Breast epithelium (tissue), 4 donors: ENCODE data around the gene HDAC8. TPM values are rescaled to one million over a fixed set of nuclear protein-coding genes. Genes with fewer than 3 reads are reported as not detected.

Source experiments
- DNase-seq, 2 donors: peaks; one replicate each; pipeline ENCODE4 v3.0.0-alpha.2; 2019; ENCODE audit warnings: low spot score in 2 of 2
- H3K27ac ChIP-seq, 2 donors: fragments of 200-600 bp; sonication (generic) in 1 of 2; one replicate each; pipeline ENCODE4 v1.5.1; 2016 to 2019; ENCODE audit warnings: mild to moderate bottlenecking in 1 of 2
- H3K27me3 ChIP-seq, 2 donors: fragments of 200-600 bp; sonication (generic) in 1 of 2; one replicate each; pipeline versions ENCODE4 v1.5.1 to v1.6.0; 2017 to 2019; ENCODE audit warnings: control low read depth in 1 of 2, mild to moderate bottlenecking in 1 of 2
- H3K36me3 ChIP-seq: fragments of 200-600 bp; one replicate; pipeline ENCODE4 v1.5.1; 2019
- H3K4me1 ChIP-seq, 2 donors: fragments of 200-600 bp; sonication (generic); one replicate each; pipeline ENCODE4 v1.5.1; 2016 to 2019; ENCODE audit warnings: control low read depth in 1 of 2
- H3K4me3 ChIP-seq, 3 donors: fragments of 200-600 bp; sonication (generic); 1 replicate in 2 of 3; 2 replicates in 1 of 3; pipeline ENCODE4 v1.5.1; 2016 to 2019; ENCODE audit warnings: mild to moderate bottlenecking in 3 of 3, moderate library complexity in 2 of 3
- H3K9me3 ChIP-seq, 2 donors: fragments of 200-600 bp; sonication (generic) in 1 of 2; one replicate each; pipeline ENCODE4 v1.5.1; 2016 to 2019; ENCODE audit warnings: control low read depth in 1 of 2
- POLR2A ChIP-seq: fragments of 450-650 bp; IDR thresholded peaks from one replicate; pipeline ENCODE4 v1.6.1; 2016; ENCODE audit warnings: antibody characterized with exemption, mild to moderate bottlenecking, moderate library complexity
- POLR2AphosphoS5 ChIP-seq, 3 donors: sonication (generic); formaldehyde crosslinking; IDR thresholded peaks; one replicate each; pipeline ENCODE4 v1.6.1; 2017; ENCODE audit warnings: antibody characterized with exemption in 3 of 3
- intact Hi-C: fragments of 100-400 bp; cut with DNase I; formaldehyde crosslinking; loops from one replicate; pipeline ENCODE4 v1.15.1; 2023; ENCODE audit warnings: low total_unique reads
- total RNA-seq, 3 donors: library from RNA; depleted of rRNA; stranded (reverse); fragments of >200 nt; gene quantifications; one replicate each; pipeline ENCODE4 v1.1.0, GENCODE V29; 2016
- TF ChIP-seq, protein P1 (sequence below), 3 donors: fragments of 450-650 bp; IDR thresholded peaks; one replicate each; pipeline ENCODE4 v1.5.1; 2016 to 2017; ENCODE audit warnings: antibody characterized with exemption in 3 of 3, mild to moderate bottlenecking in 3 of 3, moderate library complexity in 3 of 3

HDAC8 gene
- total RNA-seq, 3 donors from 2014 or later: 29.1 to 62.6 (median 51.5) TPM

DNA sequence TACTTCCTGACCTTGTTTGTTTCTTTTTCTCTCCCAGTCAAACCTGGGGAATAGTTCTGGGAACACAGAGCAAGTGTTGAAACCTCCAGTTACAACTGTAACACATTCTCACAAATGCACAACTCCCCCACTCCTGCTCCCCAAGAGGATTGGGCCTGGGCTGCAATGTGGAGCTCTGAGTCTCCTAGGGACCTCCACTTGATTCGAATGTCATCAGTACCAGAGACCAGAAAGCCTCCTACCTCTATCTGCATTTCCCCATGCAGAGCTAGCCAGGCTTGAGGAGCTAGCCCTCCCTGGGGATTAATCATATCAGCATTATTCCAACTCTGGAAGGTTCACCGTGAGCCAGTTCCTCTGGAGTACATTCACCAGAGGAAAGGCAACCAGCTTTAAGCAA, 225.3 kb downstream of the HDAC8 start:
- Histone ChIP-seq H3K4me1 (peaks cover 0 to 3% of the 10 kb centered on the region in 2 donors), H3K4me3 (no peak overlapping the region), H3K27me3 (peaks cover 0 to 59% of the 10 kb centered on the region in 2 donors), H3K9me3 (no peaks in the 10 kb centered on the region), H3K36me3 (no peaks in the 10 kb centered on the region), H3K27ac (no peak overlapping the region)
- intact Hi-C loops: no loop called here
- no peak for DNase-seq
- TF ChIP-seq POLR2A: no peak

DNA sequence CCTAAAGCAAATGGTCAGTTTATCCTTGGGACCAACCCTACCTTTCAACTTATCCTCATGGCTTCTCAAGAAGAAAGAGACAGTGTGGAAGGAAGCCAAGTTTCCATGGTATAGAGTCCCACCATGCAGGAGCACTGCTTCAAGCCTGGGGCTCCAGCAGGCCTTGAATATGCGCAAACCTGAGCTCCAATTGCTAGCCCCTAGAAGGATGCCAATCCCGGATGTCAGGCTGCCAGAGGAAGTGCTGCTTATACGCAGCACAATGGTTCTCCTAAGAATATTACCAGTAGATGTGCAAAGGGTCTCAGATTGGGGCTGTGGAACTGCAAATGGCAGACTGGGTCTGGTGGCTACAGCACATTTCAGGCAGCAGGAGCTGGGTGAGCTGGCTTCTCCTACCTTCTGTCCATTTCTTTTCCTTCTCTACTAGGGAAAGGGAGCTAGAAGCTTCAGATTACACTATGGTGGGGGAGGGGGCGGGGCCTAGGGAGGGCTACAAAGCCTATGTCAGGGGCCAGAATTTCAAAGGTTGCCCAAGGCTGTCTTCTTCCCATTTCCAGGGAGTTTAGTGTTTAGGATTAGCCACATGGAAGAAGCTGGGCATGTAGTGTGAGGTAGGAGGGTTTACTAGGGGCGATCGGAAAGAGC, 226.2 kb downstream of the HDAC8 start:
- intact Hi-C loops: no loop called here
- TF ChIP-seq, protein P1, sequence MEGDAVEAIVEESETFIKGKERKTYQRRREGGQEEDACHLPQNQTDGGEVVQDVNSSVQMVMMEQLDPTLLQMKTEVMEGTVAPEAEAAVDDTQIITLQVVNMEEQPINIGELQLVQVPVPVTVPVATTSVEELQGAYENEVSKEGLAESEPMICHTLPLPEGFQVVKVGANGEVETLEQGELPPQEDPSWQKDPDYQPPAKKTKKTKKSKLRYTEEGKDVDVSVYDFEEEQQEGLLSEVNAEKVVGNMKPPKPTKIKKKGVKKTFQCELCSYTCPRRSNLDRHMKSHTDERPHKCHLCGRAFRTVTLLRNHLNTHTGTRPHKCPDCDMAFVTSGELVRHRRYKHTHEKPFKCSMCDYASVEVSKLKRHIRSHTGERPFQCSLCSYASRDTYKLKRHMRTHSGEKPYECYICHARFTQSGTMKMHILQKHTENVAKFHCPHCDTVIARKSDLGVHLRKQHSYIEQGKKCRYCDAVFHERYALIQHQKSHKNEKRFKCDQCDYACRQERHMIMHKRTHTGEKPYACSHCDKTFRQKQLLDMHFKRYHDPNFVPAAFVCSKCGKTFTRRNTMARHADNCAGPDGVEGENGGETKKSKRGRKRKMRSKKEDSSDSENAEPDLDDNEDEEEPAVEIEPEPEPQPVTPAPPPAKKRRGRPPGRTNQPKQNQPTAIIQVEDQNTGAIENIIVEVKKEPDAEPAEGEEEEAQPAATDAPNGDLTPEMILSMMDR (IDR thresholded peaks at IDR 0.05): no peak
- TF ChIP-seq POLR2AphosphoS5 (IDR thresholded peaks at IDR 0.05) (no peak), POLR2A (no peak)
- H3K4me1 ChIP-seq: no peaks in the 10 kb centered on the region

DNA sequence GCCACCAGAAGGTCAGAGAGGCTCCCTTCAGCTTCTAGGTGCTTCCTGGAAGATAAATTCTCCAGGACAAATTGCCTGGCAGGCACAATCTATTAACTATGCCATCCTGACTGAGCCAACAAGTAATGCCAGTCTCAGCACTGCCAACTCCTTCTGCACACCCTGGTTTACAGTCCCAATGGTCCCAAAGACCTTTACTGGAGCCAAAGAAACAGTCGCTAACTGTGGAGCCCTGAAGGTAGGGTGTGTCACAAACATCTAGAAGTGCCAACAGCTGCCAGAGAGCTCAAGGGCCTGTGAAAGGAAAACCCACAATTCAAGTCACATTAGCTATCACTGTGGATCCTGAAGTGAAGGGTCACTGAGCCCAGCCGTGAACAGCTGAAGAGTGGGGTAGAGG, 232.0 kb downstream of the HDAC8 start:
- Histone ChIP-seq H3K27ac (no peak overlapping the region), H3K4me3 (no peak overlapping the region), H3K36me3 (no peaks in the 10 kb centered on the region), H3K4me1 (no peaks in the 10 kb centered on the region), H3K27me3 (peaks cover 0 to 23% of the 10 kb centered on the region in 2 donors), H3K9me3 (no peaks in the 10 kb centered on the region)
- no peak for TF ChIP-seq POLR2A
- TF ChIP-seq, protein P1 (IDR thresholded peaks at IDR 0.05): no peak
- TF ChIP-seq POLR2AphosphoS5 (IDR thresholded peaks at IDR 0.05): no peak
- no peak for DNase-seq
- intact Hi-C loops: no loop called here

More for the DNA sequence above, 226.2 kb downstream of the HDAC8 start:
- Histone ChIP-seq H3K36me3 (no peaks in the 10 kb centered on the region), H3K27me3 (peaks cover 0 to 52% of the 10 kb centered on the region in 2 donors), H3K4me3 (no peak overlapping the region), H3K9me3 (no peaks in the 10 kb centered on the region), H3K27ac (no peak overlapping the region)
- DNase-seq: no peak

DNA sequence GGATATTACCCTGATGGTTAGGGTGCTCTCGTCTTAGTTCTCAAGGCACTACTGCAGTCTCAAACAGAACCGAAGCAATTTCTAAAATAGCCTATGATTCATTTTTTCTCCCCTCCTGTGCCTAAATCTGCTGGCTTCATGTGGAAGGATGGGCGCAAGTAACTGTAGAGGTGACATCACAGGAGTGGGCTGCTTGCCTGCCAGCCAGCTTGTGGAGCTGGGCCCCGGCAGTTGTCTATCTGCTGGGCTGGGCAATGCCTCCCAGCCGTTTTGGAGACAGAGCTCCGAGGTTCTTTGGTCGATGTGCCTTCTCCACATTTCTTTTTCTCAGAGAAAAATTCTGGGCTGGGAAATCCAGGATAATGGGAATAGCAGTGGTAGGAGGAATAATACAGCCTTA, 232.6 kb downstream of the HDAC8 start:
- Histone ChIP-seq H3K4me1 (no peaks in the 10 kb centered on the region), H3K27me3 (peaks cover 0 to 22% of the 10 kb centered on the region in 2 donors), H3K36me3 (no peaks in the 10 kb centered on the region), H3K4me3 (no peak overlapping the region), H3K27ac (no peak overlapping the region), H3K9me3 (no peaks in the 10 kb centered on the region)
- no peak for DNase-seq
- TF ChIP-seq POLR2AphosphoS5 (IDR thresholded peaks at IDR 0.05) (no peak), POLR2A (no peak)
- TF ChIP-seq, protein P1 (IDR thresholded peaks at IDR 0.05): no peak
- intact Hi-C loops: no loop called here

DNA sequence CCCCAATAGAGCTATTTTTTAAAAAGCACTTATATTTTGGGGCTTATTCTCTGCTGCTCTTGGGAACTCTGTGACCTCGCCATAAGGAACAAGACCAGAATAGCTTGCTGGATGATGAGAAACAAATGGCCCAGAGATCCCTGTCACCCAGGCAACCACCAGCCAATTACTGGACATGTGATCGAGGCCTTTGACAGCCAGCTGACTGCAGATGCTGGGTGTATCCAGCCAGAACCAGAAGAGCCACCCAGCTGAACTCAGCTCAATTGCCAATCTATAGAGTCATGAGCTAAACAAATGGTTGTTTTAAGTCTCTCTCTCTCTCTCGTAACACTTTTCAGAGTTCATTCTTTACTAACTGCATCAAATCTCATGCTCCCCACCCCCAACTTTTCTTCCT, 242.5 kb downstream of the HDAC8 start:
- H3K4me1 ChIP-seq: no peaks in the 10 kb centered on the region
- no peaks in the 10 kb centered on the region for H3K36me3 ChIP-seq
- peaks cover 0 to 30% of the 10 kb centered on the region in 2 donors for H3K27me3 ChIP-seq
- no peak for DNase-seq
- TF ChIP-seq, protein P1 (IDR thresholded peaks at IDR 0.05): no peak
- TF ChIP-seq POLR2A (no peak), POLR2AphosphoS5 (IDR thresholded peaks at IDR 0.05) (no peak)
- intact Hi-C loops: no loop called here
- H3K4me3 ChIP-seq: no peak overlapping the region
- no peak overlapping the region for H3K27ac ChIP-seq
- peaks cover 0 to 5% of the 10 kb centered on the region in 2 donors for H3K9me3 ChIP-seq
